HEK293 (cell line): Measurements from ENCODE around the gene TAAR6.
"Not testable (repeated sequence)": the region's sequence is repeated elsewhere in the genome, so short reads cannot be mapped to it uniquely, and the experiment has no call there.

Source experiments
- CTCF ChIA-PET: fragments of 350-600 bp; formaldehyde crosslinking; extraction: SDS; loops from one replicate; lab custom pipeline; 2021; ENCODE audit warnings: antibody characterized with exemption; lab: Yijun Ruan, JAX
- POLR2A ChIA-PET: fragments of 300-600 bp; formaldehyde crosslinking; extraction: SDS; loops from one replicate; lab custom pipeline; 2020; ENCODE audit warnings: antibody characterized with exemption, inconsistent platforms; lab: Yijun Ruan, JAX
- H3K27ac ChIP-seq: fragments of 200-500 bp; sonication (Bioruptor generic); 2 replicates; pipeline ENCODE4 v1.5.1; 2014; ENCODE audit warnings: low read depth, low read length, control low read depth, inconsistent platforms; ENCODE audit errors: extremely low read depth
- H3K36me3 ChIP-seq, 2 experiments: fragments of 200-500 bp in 1 of 2; sonication (Bioruptor generic) in 1 of 2; 1 replicate in 1 of 2; 2 replicates in 1 of 2; pipeline ENCODE4 v1.5.1; 2014 to 2017; ENCODE audit warnings: inconsistent platforms in 2 of 2, low read length in 2 of 2; ENCODE audit not compliant: control insufficient read depth in 2 of 2, insufficient read depth in 1 of 2
- H3K4me1 ChIP-seq: fragments of 200-500 bp; sonication (Bioruptor generic); 2 replicates; pipeline ENCODE4 v1.5.1; 2014; ENCODE audit warnings: mild to moderate bottlenecking, low read length, inconsistent platforms; ENCODE audit not compliant: control insufficient read depth, insufficient read depth
- H3K4me3 ChIP-seq: 2 replicates; pipeline ENCODE4 v1.5.1; 2011; ENCODE audit warnings: low read depth, mild to moderate bottlenecking, control low read depth, low read length, moderate library complexity
- H3K9me3 ChIP-seq: fragments of 200-500 bp; sonication (Bioruptor generic); 2 replicates; pipeline ENCODE4 v1.5.1; 2014; ENCODE audit warnings: low read depth, low read length, inconsistent platforms; ENCODE audit not compliant: control insufficient read depth, insufficient read depth
- ELK4 ChIP-seq: IDR thresholded peaks from 2 replicates; pipeline ENCODE4 v1.6.1; 2011; ENCODE audit warnings: mild to moderate bottlenecking, low read depth, low read length, borderline replicate concordance
- HOXC10 ChIP-seq: sonication (generic); formaldehyde crosslinking; IDR thresholded peaks from 2 replicates; pipeline ENCODE4 v1.8.1; 2023; ENCODE audit warnings: mild to moderate bottlenecking, missing genetic modification reagents
- KLF10 ChIP-seq: fragments of 450-650 bp; IDR thresholded peaks from 2 replicates; pipeline ENCODE4 v1.5.1; 2018; ENCODE audit warnings: missing biosample characterization, mild to moderate bottlenecking, missing genetic modification characterization
- MEIS1 ChIP-seq: sonication (generic); formaldehyde crosslinking; IDR thresholded peaks from 2 replicates; pipeline ENCODE4 v1.8.1; 2022; ENCODE audit warnings: missing genetic modification reagents, mild to moderate bottlenecking, borderline replicate concordance
- PATZ1 ChIP-seq: fragments of 450-650 bp; formaldehyde crosslinking; IDR thresholded peaks from 2 replicates; pipeline ENCODE4 v1.5.1; 2016; ENCODE audit warnings: missing biosample characterization, missing genetic modification characterization
- SP2 ChIP-seq: fragments of 450-650 bp; formaldehyde crosslinking; IDR thresholded peaks from 2 replicates; pipeline ENCODE4 v1.5.1; 2016; ENCODE audit warnings: missing biosample characterization, missing genetic modification characterization
- ZBTB20 ChIP-seq: fragments of 450-650 bp; formaldehyde crosslinking; IDR thresholded peaks from 2 replicates; pipeline ENCODE4 v1.5.1; 2016; ENCODE audit warnings: missing biosample characterization, missing genetic modification characterization
- ZBTB8A ChIP-seq: fragments of 450-650 bp; formaldehyde crosslinking; IDR thresholded peaks from 2 replicates; pipeline ENCODE4 v1.5.1; 2016; ENCODE audit warnings: missing biosample characterization, missing genetic modification characterization
- ZEB2 ChIP-seq: fragments of 450-650 bp; formaldehyde crosslinking; IDR thresholded peaks from 2 replicates; pipeline ENCODE4 v1.5.1; 2016; ENCODE audit warnings: missing biosample characterization, missing genetic modification characterization
- ZNF121 ChIP-seq: fragments of 450-650 bp; formaldehyde crosslinking; IDR thresholded peaks from 2 replicates; pipeline ENCODE4 v1.5.1; 2016; ENCODE audit warnings: missing biosample characterization, missing genetic modification characterization
- ZNF132 ChIP-seq: fragments of 450-650 bp; formaldehyde crosslinking; IDR thresholded peaks from 2 replicates; pipeline ENCODE4 v1.5.1; 2017; ENCODE audit warnings: missing biosample characterization, missing genetic modification characterization, borderline replicate concordance
- ZNF133 ChIP-seq: fragments of 450-650 bp; formaldehyde crosslinking; IDR thresholded peaks from 2 replicates; pipeline ENCODE4 v1.5.1; 2016; ENCODE audit warnings: missing biosample characterization, missing genetic modification characterization
- ZNF146 ChIP-seq: fragments of 450-650 bp; formaldehyde crosslinking; IDR thresholded peaks from 2 replicates; pipeline ENCODE4 v1.5.1; 2016; ENCODE audit warnings: missing biosample characterization, missing genetic modification characterization
- ZNF211 ChIP-seq: fragments of 450-650 bp; formaldehyde crosslinking; IDR thresholded peaks from 2 replicates; pipeline ENCODE4 v1.5.1; 2016; ENCODE audit warnings: low read depth, missing biosample characterization, missing genetic modification characterization
- ZNF324 ChIP-seq: fragments of 450-650 bp; formaldehyde crosslinking; IDR thresholded peaks from 2 replicates; pipeline ENCODE4 v1.5.1; 2016; ENCODE audit warnings: missing biosample characterization, missing genetic modification characterization
- ZNF366 ChIP-seq: fragments of 450-650 bp; formaldehyde crosslinking; conservative IDR thresholded peaks from 2 replicates; pipeline ENCODE4 v1.5.1; 2016; ENCODE audit warnings: missing biosample characterization, missing genetic modification characterization
- ZNF394 ChIP-seq: fragments of 450-650 bp; formaldehyde crosslinking; IDR thresholded peaks from 2 replicates; pipeline ENCODE4 v1.5.1; 2016; ENCODE audit warnings: missing biosample characterization, missing genetic modification characterization, mild to moderate bottlenecking, moderate library complexity, borderline replicate concordance
- ZNF488 ChIP-seq: fragments of 450-650 bp; formaldehyde crosslinking; IDR thresholded peaks from 2 replicates; pipeline ENCODE4 v1.5.1; 2016; ENCODE audit warnings: missing biosample characterization, missing genetic modification characterization
- ZNF501 ChIP-seq: fragments of 450-650 bp; formaldehyde crosslinking; IDR thresholded peaks from 2 replicates; pipeline ENCODE4 v1.5.1; 2016; ENCODE audit warnings: missing biosample characterization, missing genetic modification characterization
- ZNF585B ChIP-seq: fragments of 450-650 bp; formaldehyde crosslinking; IDR thresholded peaks from 2 replicates; pipeline ENCODE4 v1.5.1; 2016; ENCODE audit warnings: missing biosample characterization, missing genetic modification characterization
- ZNF596 ChIP-seq: fragments of 450-650 bp; IDR thresholded peaks from 2 replicates; pipeline ENCODE4 v1.5.0; 2018; ENCODE audit warnings: missing biosample characterization, mild to moderate bottlenecking, missing genetic modification characterization, moderate library complexity
- ZNF626 ChIP-seq: fragments of 450-650 bp; sonication (Bioruptor Pico); formaldehyde crosslinking; IDR thresholded peaks from 2 replicates; pipeline ENCODE4 v1.5.1; 2018; ENCODE audit warnings: missing biosample characterization, missing genetic modification characterization, inconsistent platforms
- ZNF670 ChIP-seq: fragments of 450-650 bp; formaldehyde crosslinking; IDR thresholded peaks from 2 replicates; pipeline ENCODE4 v1.5.1; 2016; ENCODE audit warnings: missing biosample characterization, missing genetic modification characterization, low read depth
- ZSCAN23 ChIP-seq: fragments of 450-650 bp; formaldehyde crosslinking; IDR thresholded peaks from 2 replicates; pipeline ENCODE4 v1.5.1; 2016; ENCODE audit warnings: missing biosample characterization, missing genetic modification characterization
- ZSCAN5A ChIP-seq: fragments of 450-650 bp; formaldehyde crosslinking; IDR thresholded peaks from 2 replicates; pipeline ENCODE4 v1.5.1; 2016; ENCODE audit warnings: missing biosample characterization, missing genetic modification characterization

Gene TAAR6

DNA sequence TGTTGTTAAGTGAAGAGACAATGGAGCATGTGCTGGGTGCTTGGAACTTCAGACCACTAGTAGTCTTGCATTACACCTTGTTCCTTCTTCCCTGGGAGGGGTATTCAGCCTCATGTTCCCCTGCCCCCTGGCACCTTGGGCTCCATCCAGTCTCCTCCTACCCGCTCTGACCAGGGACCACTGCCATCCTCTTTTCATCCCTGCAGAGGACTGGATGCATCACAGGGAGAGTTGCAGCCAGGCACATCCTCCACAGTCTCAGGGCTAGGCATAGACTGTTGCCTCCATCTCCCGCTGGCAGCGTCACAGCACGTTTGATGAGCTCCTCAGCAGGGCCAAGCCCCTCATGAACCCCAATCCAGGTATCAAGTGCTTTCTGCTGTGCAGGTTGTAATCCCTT is 18.9 kb upstream of the TAAR6 start:
- Histone ChIP-seq H3K36me3 (no peaks in the 10 kb centered on the region), H3K27ac (no peak overlapping the region), H3K4me1 (no peaks in the 10 kb centered on the region), H3K9me3 (no peaks in the 10 kb centered on the region), H3K4me3 (no peak overlapping the region)
- ChIA-PET CTCF (interaction anchor here (0.6 kb wide), 1 partner anchor 22 kb away, joined by 4 read pairs; no protein-coding TSS in a partner anchor), POLR2A (no interaction called here)
- no peak for TF ChIP-seq PATZ1 (tag by site-specific recombination)
- TF ChIP-seq ZNF626 (tag by site-specific recombination), result no peak
- no peak for TF ChIP-seq ZNF211 (tag by site-specific recombination)

DNA sequence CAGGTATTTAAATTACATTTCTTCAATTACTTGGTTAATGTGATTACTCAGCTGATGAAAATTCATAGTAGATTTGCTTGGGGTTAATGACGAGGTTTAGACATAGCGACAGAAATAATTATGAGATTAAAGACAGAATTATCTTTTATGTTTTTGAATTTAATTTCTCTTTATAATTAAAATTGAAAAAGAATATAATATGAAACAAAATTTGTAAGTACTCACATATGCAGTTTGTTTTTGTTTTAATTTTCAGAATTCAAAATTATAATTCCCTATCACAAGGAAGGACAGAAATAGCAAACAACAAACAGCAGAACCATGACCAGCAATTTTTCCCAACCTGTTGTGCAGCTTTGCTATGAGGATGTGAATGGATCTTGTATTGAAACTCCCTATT is 17.8 kb upstream of the TAAR6 start, which contains the start of gene TAAR8:
TAAR8 (plus strand) TSS at position 301 of the 400 bp plus-strand sequence; CDS start at position 322, 21 bp downstream.
- no peak within 1 kb of the TSS for H3K4me3 ChIP-seq
- POLR2A ChIA-PET, result no interaction called here
- H3K36me3 ChIP-seq, result no peaks in the 10 kb centered on the region
- H3K4me1 ChIP-seq, result no peaks in the 10 kb centered on the region
- no peak within 1 kb of the TSS for H3K27ac ChIP-seq
- no peaks in the 10 kb centered on the region for H3K9me3 ChIP-seq
- CTCF ChIA-PET, result interaction anchor here (0.8 to 1.4 kb wide), 3 partner anchors 17 to 272 kb away, joined by 3 to 6 read pairs (median 5); no protein-coding TSS in a partner anchor
- no peak for TF ChIP-seq ZNF670 (tag by site-specific recombination)
- TF ChIP-seq ZBTB20 (tag by site-specific recombination), result no peak
- TF ChIP-seq ZBTB8A (tag by site-specific recombination), result no peak
- no peak for TF ChIP-seq ZNF133
- TF ChIP-seq ZNF596, result no peak
- no peak for TF ChIP-seq ELK4
- no peak for TF ChIP-seq ZNF121 (tag by site-specific recombination)
- TF ChIP-seq ZNF501 (tag by site-specific recombination), result no peak
- TF ChIP-seq ZNF324 (tag by site-specific recombination), result no peak
- TF ChIP-seq ZNF585B (tag by site-specific recombination), result no peak
- no peak for TF ChIP-seq ZSCAN23 (tag by site-specific recombination)
- no peak for TF ChIP-seq HOXC10 (CRISPR knock-in tag)
- no peak for TF ChIP-seq ZNF394 (tag by site-specific recombination)
- TF ChIP-seq, all 188 proteins: peak for 0

GRCh38 chr6:132560087-132560486 is 10.0 kb upstream of the TAAR6 start:
- CTCF ChIA-PET, result interaction anchor here (1.4 kb wide), 1 partner anchor 207 kb away, joined by 4 read pairs; no protein-coding TSS in a partner anchor
- peak; percentile 81 for TF ChIP-seq ZNF146
- H3K36me3 ChIP-seq, H3K4me3 ChIP-seq, H3K9me3 ChIP-seq, H3K4me1 ChIP-seq, H3K27ac ChIP-seq, POLR2A ChIA-PET: not testable (repeated sequence)

GRCh38 chr6:132566404-132566803 is 3.7 kb upstream of the TAAR6 start:
- POLR2A ChIA-PET, result no interaction called here
- Histone ChIP-seq H3K27ac (no peak overlapping the region), H3K4me1 (no peaks in the 10 kb centered on the region), H3K4me3 (no peak overlapping the region), H3K36me3 (no peaks in the 10 kb centered on the region)
- CTCF ChIA-PET, result interaction anchor here (0.8 kb wide), 1 partner anchor 33 kb away, joined by 3 read pairs; no protein-coding TSS in a partner anchor
- TF ChIP-seq ZNF366 (tag by site-specific recombination), result no peak
- TF ChIP-seq MEIS1, result no peak
- TF ChIP-seq ZNF132, result no peak
- TF ChIP-seq ZNF488, result no peak
- TF ChIP-seq KLF10 (tag by site-specific recombination), result no peak
- no peak for TF ChIP-seq ZEB2 (tag by site-specific recombination)
- no peak for TF ChIP-seq ZSCAN5A (tag by site-specific recombination)
- no peak for TF ChIP-seq SP2 (tag by site-specific recombination)
- TF ChIP-seq, all 188 proteins: peak for 0
- no peaks in the 10 kb centered on the region for H3K9me3 ChIP-seq
